Thyroid gland (tissue), 4 donors: Measurements from ENCODE around the gene CNIH1.

Source experiments
- CTCF ChIP-seq, 6 experiments: fragments of 200-600 bp in 3 of 6; fragments of 450-650 bp in 3 of 6; sonication (generic) in 3 of 6; IDR thresholded peaks; one replicate each; pipeline ENCODE4 v1.5.1; 2016 to 2019; ENCODE audit warnings: antibody characterized with exemption in 6 of 6, mild to moderate bottlenecking in 2 of 6, inconsistent platforms in 1 of 6, moderate library complexity in 1 of 6
- POLR2A ChIP-seq, 2 donors: fragments of 450-650 bp; IDR thresholded peaks; one replicate each; pipeline ENCODE4 v1.6.1; 2017; ENCODE audit warnings: antibody characterized with exemption in 2 of 2, mild to moderate bottlenecking in 2 of 2, moderate library complexity in 1 of 2

GRCh38 chr14:54395284-54395683 is 45.9 kb downstream of the CNIH1 start:
- TF ChIP-seq POLR2A (IDR thresholded peaks at IDR 0.05), result no peak
- TF ChIP-seq CTCF (IDR thresholded peaks at IDR 0.05), result no peak
